ENCODE results near the gene DRD3. TPM values are rescaled to one million over a fixed set of nuclear protein-coding genes. Genes with fewer than 3 reads are reported as not detected.

The DRD3 gene
- total RNA-seq, 2 experiments from 2014 or later: 0.30 TPM; not detected in 1

DNA sequence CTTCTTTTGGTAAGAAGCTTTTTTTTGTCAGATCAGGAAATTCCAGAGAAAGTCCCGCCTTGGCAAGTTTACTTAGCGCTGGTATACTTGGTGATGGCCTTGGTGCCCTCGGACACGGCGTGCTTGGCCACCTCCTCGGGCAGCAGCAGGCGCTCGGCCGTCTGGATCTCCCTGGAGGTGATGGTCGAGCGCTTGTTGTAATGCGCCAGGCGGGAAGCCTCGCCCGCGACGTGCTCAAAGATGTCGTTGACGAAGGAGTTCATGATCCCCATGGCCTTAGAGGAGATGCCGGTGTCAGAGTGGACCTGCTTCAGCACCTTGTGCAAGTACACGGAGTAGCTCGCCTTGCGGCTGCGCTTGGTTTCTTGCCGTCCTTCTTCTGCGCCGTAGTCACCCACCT lies 75.7 kb downstream of the DRD3 start:
- Mint-ChIP-seq H3K4me3 (no peak overlapping the region), H3K4me1 (no peaks in the 10 kb centered on the region), H3K36me3 (no peaks in the 10 kb centered on the region), H3K27ac (no peak overlapping the region), H3K27me3 (peaks cover 8% of the 10 kb centered on the region), H3K9me3 (no peaks in the 10 kb centered on the region)
- DNase-seq (no peak), ATAC-seq (ENCODE audit: low read depth) (no peak)
- POLR2A ChIA-PET: no interaction called here

GRCh38 chr3:114101101-114101500 lies 77.8 kb downstream of the DRD3 start:
- ATAC-seq (ENCODE audit: low read depth) (no peak), DNase-seq (no peak)
- H3K4me1 Mint-ChIP-seq: no peaks in the 10 kb centered on the region
- H3K27me3 Mint-ChIP-seq: peaks cover 5% of the 10 kb centered on the region
- H3K36me3 Mint-ChIP-seq: no peaks in the 10 kb centered on the region
- H3K9me3 Mint-ChIP-seq: no peaks in the 10 kb centered on the region
- no peak overlapping the region for H3K27ac Mint-ChIP-seq
- no peak overlapping the region for H3K4me3 Mint-ChIP-seq
- POLR2A ChIA-PET: no interaction called here

DNA sequence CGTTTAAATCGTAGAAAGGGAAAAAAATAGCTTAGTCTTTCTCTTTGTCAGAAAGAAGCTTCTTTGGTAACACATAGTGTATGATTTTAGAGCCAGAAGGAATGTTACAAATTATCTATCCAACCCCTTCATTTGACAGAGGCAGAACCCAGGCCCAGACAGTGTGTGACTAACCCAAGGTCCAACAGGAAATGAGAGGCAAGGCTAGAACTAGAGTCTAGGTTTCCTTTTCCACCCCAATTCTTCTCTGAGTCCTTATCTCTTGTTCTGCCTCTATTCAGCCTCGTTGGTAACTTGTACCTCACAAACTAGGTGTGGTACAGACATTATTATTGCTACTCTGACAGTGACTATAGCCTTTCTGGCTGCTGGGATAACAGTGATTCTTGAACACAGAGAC lies 83.1 kb downstream of the DRD3 start:
- POLR2A ChIA-PET: no interaction called here
- peaks cover 15% of the 10 kb centered on the region for H3K27me3 Mint-ChIP-seq
- H3K9me3 Mint-ChIP-seq: no peaks in the 10 kb centered on the region
- H3K4me3 Mint-ChIP-seq: no peak overlapping the region
- no peaks in the 10 kb centered on the region for H3K36me3 Mint-ChIP-seq
- no peak overlapping the region for H3K27ac Mint-ChIP-seq
- H3K4me1 Mint-ChIP-seq: peaks cover 5% of the 10 kb centered on the region
- ATAC-seq (ENCODE audit: low read depth) (no peak), DNase-seq (no peak)

- no peaks in the 10 kb centered on the region for H3K36me3 Mint-ChIP-seq
- H3K27me3 Mint-ChIP-seq: peaks cover 15% of the 10 kb centered on the region
- H3K27ac Mint-ChIP-seq: no peak overlapping the region
- no peaks in the 10 kb centered on the region for H3K9me3 Mint-ChIP-seq
- DNase-seq: no peak
- H3K4me1 Mint-ChIP-seq: peaks cover 5% of the 10 kb centered on the region
- POLR2A ChIA-PET: no interaction called here
- ATAC-seq (ENCODE audit: low read depth): no peak
- H3K4me3 Mint-ChIP-seq: no peak overlapping the region
Observed at GRCh38 chr3:114093596-114093995, 85.3 kb downstream of the DRD3 start.

DNA sequence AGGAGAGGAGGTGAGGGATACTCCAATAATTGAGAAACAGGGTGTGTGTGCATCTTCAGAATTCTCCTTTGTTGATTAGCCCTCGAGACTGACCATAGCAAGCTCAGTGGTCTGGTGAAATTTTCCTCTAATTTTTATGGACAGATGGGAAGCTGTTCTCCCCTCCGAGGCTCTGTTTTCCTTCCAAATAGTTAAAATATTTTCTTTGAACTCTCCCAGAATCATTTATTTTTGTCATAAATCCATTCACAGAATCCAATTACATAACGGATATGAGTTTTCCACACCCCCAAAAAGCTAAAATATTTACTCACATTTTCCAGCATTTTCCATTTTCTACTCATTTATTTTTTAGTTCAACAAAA lies 85.9 kb downstream of the DRD3 start:
- POLR2A ChIA-PET: no interaction called here
- peaks cover 5% of the 10 kb centered on the region for H3K4me1 Mint-ChIP-seq
- H3K27ac Mint-ChIP-seq: no peak overlapping the region
- DNase-seq (no peak), ATAC-seq (ENCODE audit: low read depth) (no peak)
- H3K9me3 Mint-ChIP-seq: no peaks in the 10 kb centered on the region
- peaks cover 2% of the 10 kb centered on the region for H3K36me3 Mint-ChIP-seq
- H3K4me3 Mint-ChIP-seq: no peak overlapping the region
- peaks cover 15% of the 10 kb centered on the region for H3K27me3 Mint-ChIP-seq

GRCh38 chr3:114092151-114093015 lies 86.5 kb downstream of the DRD3 start:
- Mint-ChIP-seq H3K4me3 (no peak overlapping the region), H3K4me1 (peaks cover 5% of the 10 kb centered on the region)

DNA sequence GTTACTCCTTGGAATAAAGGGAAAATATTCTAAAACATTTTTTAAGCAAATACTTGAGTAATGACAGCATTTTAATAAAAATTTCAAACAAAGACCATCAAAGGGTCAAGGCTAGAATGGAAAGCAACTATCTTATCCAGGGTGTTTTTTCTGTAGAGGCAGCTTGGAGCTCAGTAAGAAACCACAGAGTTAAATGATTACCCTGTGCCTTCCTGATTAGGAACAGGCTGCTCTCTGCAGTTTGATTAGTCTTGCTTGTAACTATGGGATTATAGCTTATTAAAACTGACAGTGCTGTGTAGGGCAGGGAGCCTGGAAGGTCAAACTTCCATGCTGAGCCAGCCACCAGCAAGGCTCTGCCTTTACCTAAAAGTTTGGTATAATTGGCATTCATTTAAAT lies 89.2 kb downstream of the DRD3 start:
- Mint-ChIP-seq H3K9me3 (peaks cover 1% of the 10 kb centered on the region), H3K4me3 (no peak overlapping the region), H3K4me1 (peaks cover 5% of the 10 kb centered on the region), H3K27ac (no peak overlapping the region), H3K27me3 (peaks cover 13% of the 10 kb centered on the region), H3K36me3 (peaks cover 28% of the 10 kb centered on the region)
- no peak for ATAC-seq (ENCODE audit: low read depth)
- POLR2A ChIA-PET: no interaction called here
- no peak for DNase-seq

More at GRCh38 chr3:114092151-114093015, 86.5 kb downstream of the DRD3 start:
- Mint-ChIP-seq H3K9me3 (peaks cover 1% of the 10 kb centered on the region), H3K27me3 (peaks cover 13% of the 10 kb centered on the region), H3K27ac (no peak overlapping the region), H3K36me3 (peaks cover 8% of the 10 kb centered on the region)
- POLR2A ChIA-PET: no interaction called here
- DNase-seq (no peak), ATAC-seq (ENCODE audit: low read depth) (no peak)

DNA sequence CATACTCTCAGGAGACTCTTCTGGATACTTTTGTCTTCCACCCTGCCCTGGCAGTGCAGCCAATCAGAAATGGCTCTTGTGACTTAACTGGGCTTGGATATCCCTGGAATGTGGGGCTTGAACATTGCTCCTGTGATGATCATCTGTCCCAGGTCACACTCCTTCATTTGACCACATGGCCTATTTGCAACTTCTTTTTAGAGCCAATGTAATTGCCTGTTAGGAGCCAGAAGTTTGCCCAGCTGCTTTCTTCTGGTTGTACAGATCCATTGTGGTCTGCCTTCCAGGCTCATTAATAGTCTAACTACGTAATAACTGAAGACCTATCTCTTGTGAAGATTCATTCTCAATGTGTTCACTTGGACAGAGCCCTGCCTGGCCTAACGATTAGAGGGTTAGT lies 92.5 kb downstream of the DRD3 start:
- peaks cover 41% of the 10 kb centered on the region for H3K36me3 Mint-ChIP-seq
- no peak for DNase-seq
- no peak overlapping the region for H3K4me3 Mint-ChIP-seq
- H3K4me1 Mint-ChIP-seq: no peaks in the 10 kb centered on the region
- no peak overlapping the region for H3K27ac Mint-ChIP-seq
- peaks cover 1% of the 10 kb centered on the region for H3K9me3 Mint-ChIP-seq
- no peaks in the 10 kb centered on the region for H3K27me3 Mint-ChIP-seq
- POLR2A ChIA-PET: no interaction called here
- ATAC-seq (ENCODE audit: low read depth): no peak

DNA sequence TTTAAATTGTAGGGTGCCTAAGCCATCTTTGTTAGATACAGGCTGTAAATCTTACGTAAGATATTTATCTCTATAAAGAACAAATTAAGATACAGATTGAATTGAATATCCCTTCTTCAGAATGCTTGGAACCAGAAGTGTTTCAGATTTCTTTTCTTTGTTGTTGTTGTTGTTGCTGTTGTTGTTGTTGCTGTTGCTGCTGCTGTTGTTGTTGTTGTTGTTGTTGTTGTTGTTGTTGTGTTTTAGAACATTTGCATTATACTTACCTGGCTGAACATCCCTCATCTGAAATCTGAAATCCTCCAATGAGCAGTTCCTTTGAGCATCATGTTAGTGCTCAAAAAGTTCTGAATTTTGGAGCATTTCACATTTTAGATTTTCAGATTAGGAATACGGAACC lies 95.7 kb downstream of the DRD3 start:
- DNase-seq (no peak), ATAC-seq (ENCODE audit: low read depth) (no peak)
- H3K4me1 Mint-ChIP-seq: no peaks in the 10 kb centered on the region
- peaks cover 54% of the 10 kb centered on the region for H3K36me3 Mint-ChIP-seq
- H3K27ac Mint-ChIP-seq: no peak overlapping the region
- H3K4me3 Mint-ChIP-seq: no peak overlapping the region
- peaks cover 1% of the 10 kb centered on the region for H3K9me3 Mint-ChIP-seq
- no peaks in the 10 kb centered on the region for H3K27me3 Mint-ChIP-seq
- POLR2A ChIA-PET: no interaction called here

- Mint-ChIP-seq H3K27ac (no peak overlapping the region), H3K4me3 (no peak overlapping the region), H3K9me3 (no peaks in the 10 kb centered on the region), H3K27me3 (no peaks in the 10 kb centered on the region), H3K36me3 (peaks cover 50% of the 10 kb centered on the region), H3K4me1 (no peaks in the 10 kb centered on the region)
- DNase-seq (no peak), ATAC-seq (ENCODE audit: low read depth) (no peak)
- POLR2A ChIA-PET: no interaction called here
Observed at GRCh38 chr3:114081037-114081436, 97.8 kb downstream of the DRD3 start.

DNA sequence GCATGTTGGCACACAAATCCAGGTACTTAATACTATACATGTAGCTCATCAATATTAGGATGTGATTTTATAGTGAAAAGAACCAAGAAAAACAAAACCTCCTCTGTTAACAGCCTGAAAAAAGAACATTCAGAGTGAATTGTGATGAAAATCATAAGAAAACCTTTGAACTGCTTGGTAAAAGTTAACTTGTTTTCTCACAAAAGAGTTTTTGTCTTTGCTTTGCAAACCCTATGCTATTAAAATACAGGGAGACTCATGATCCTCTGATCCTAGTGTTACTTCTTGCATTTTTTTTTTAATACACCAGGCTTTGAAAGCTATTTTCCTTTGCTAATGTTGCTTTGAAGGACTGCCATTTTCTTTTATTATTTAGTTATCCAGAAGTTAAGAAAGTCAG lies 98.7 kb downstream of the DRD3 start:
- POLR2A ChIA-PET: no interaction called here
- Mint-ChIP-seq H3K4me1 (no peaks in the 10 kb centered on the region), H3K36me3 (peaks cover 42% of the 10 kb centered on the region)

DNA sequence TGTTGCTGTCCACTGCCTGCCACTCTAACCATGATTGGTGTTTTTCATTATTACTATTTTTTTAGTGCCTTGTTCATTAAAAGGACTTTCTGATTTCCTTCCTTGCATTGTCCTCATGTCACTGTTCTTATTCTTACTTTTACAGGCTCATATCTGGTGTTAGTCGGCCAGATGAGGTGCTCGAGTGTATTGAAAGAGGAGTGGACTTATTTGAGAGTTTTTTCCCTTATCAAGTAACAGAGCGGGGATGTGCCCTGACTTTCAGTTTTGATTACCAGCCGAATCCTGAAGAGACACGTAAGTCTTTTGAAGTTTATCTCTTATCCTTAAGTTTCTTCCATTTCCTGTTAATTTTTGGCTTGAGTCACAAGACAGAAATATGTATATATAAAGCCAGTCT lies 99.1 kb downstream of the DRD3 start:
- Mint-ChIP-seq H3K27ac (no peak overlapping the region), H3K9me3 (no peaks in the 10 kb centered on the region), H3K4me1 (no peaks in the 10 kb centered on the region), H3K4me3 (no peak overlapping the region), H3K36me3 (peaks cover 40% of the 10 kb centered on the region), H3K27me3 (no peaks in the 10 kb centered on the region)
- ATAC-seq (ENCODE audit: low read depth) (no peak), DNase-seq (no peak)
- POLR2A ChIA-PET: no interaction called here

More for the DNA sequence above, 98.7 kb downstream of the DRD3 start:
- Mint-ChIP-seq H3K27me3 (no peaks in the 10 kb centered on the region), H3K9me3 (no peaks in the 10 kb centered on the region), H3K4me3 (no peak overlapping the region), H3K27ac (no peak overlapping the region)
- ATAC-seq (ENCODE audit: low read depth): no peak
- DNase-seq: no peak

DNA sequence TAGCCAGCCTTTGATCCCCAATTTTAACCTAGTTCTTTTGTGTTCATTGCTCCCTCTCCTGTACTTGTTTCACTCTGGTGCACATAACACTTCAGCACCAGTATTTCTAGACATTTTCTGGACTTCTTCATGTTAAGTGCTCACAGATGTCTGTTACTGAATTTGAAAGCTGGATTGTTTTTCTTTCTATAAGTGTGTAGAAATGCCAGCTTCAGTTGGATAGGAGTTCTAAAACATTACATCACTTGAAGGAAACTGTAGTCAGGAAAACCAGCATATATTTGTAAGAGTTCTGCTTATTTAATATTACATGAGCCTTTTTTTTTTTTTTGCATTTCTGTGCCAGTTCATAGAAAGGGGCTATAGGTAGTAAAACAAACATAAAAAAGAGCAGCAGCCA lies 100.7 kb downstream of the DRD3 start:
- Mint-ChIP-seq H3K36me3 (peaks cover 35% of the 10 kb centered on the region), H3K4me1 (no peaks in the 10 kb centered on the region), H3K27ac (no peak overlapping the region), H3K9me3 (no peaks in the 10 kb centered on the region), H3K27me3 (no peaks in the 10 kb centered on the region), H3K4me3 (no peak overlapping the region)
- DNase-seq (no peak), ATAC-seq (ENCODE audit: low read depth) (no peak)
- POLR2A ChIA-PET: no interaction called here

All from activated naive CD8-positive, alpha-beta T cell treated with anti-CD3 and anti-CD28 coated beads, Interleukin-2, amount 10 ng/mL, durations not matched to agents 7 days and 5 days (primary cell).